ENCODE results near the gene ZFHX3. TPM values are rescaled to one million over a fixed set of nuclear protein-coding genes. Genes with fewer than 3 reads are reported as not detected.

ZFHX3 gene
- total and polyA plus RNA-seq, 2 of the 8 experiments (the other 6 are each of a cell fraction or from before 2014, with no cell fraction given) = 0.08 to 0.99 TPM

- TF ChIP-seq SP4 (IDR thresholded peaks at IDR 0.05; ENCODE audit: low read length) (no peak), BCL11A (IDR thresholded peaks at IDR 0.05; ENCODE audit: low read depth in 2 of 2, low read length in 2 of 2) (no peak), EP300 (IDR thresholded peaks at IDR 0.05; ENCODE audit: borderline replicate concordance in 1 of 2, low read depth in 2 of 2, low read length in 2 of 2) (no peak)
Observed at GRCh38 chr16:72821185-72821950, 226.6 kb downstream of the ZFHX3 start (continued).
